ENCODE results near the gene ARID2. TPM values are rescaled to one million over a fixed set of nuclear protein-coding genes. Genes with fewer than 3 reads are reported as not detected.

ARID2 gene
- total RNA-seq, 1 experiment from 2014 or later, result 72.2 TPM

GRCh38 chr12:45688183-45688582 lies 41.3 kb upstream of the ARID2 start:
- no peak overlapping the region for H3K27ac ChIP-seq (ENCODE audit: low read depth, low read length, poor library complexity, severe bottlenecking)

DNA sequence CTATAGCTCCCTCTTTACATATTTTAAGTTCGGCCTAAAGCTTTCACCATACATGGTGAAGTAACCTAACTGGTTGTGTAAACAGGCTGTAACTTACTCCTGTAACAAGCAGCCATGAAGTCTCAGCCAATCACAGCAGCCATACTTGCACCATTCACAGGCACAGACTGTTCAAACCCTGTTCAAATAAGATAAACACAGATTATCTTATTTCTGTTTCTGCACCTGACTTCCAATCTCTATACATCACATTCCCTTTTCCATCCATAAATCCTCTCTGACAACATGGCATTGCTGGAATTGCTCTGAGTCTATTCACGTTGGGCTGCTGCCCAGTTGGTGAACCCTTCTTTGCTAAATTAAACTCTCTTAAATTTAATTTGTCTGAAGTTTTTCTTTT lies 34.5 kb upstream of the ARID2 start:
- ChIA-PET POLR2A (ENCODE audit: low non-redundant PET) (no interaction called here), CTCF (no interaction called here)
- H3K4me1 ChIP-seq (ENCODE audit: insufficient read depth, low read length, poor library complexity, severe bottlenecking), result no peaks in the 10 kb centered on the region
- TF ChIP-seq CTCF (conservative IDR thresholded peaks at IDR 0.05; ENCODE audit: low read depth, low read length), result no peak
- H3K36me3 ChIP-seq (ENCODE audit: insufficient read depth, low read length, poor library complexity, severe bottlenecking), result no peaks in the 10 kb centered on the region
- H3K27me3 ChIP-seq (replicated peaks; ENCODE audit: insufficient read depth, low read depth, low read length, poor library complexity), result no peaks in the 10 kb centered on the region
- H3K9me3 ChIP-seq (ENCODE audit: low read depth, low read length, poor library complexity, severe bottlenecking), result no peaks in the 10 kb centered on the region
- intact Hi-C loops (cut with micrococcal nuclease; ENCODE audit: unreplicated experiment), result no loop called here
- no peak overlapping the region for H3K27ac ChIP-seq (ENCODE audit: low read depth, low read length, poor library complexity, severe bottlenecking)
- BruUV-seq (replicated peaks), result no TSS peak
- no peak overlapping the region for H3K4me3 ChIP-seq (ENCODE audit: low read depth, low read length, poor library complexity, severe bottlenecking)
- DNase-seq (ENCODE audit: low spot score), result no peak

More at GRCh38 chr12:45688183-45688582, 41.3 kb upstream of the ARID2 start:
- no peaks in the 10 kb centered on the region for H3K27me3 ChIP-seq (replicated peaks; ENCODE audit: insufficient read depth, low read depth, low read length, poor library complexity)
- TF ChIP-seq EZH2 (IDR thresholded peaks at IDR 0.05; ENCODE audit: borderline replicate concordance, low read depth, low read length, poor library complexity, severe bottlenecking) (no peak), CTCF (conservative IDR thresholded peaks at IDR 0.05; ENCODE audit: low read depth, low read length) (no peak)
- ChIA-PET POLR2A (ENCODE audit: low non-redundant PET) (no interaction called here), CTCF (no interaction called here)
- no peak overlapping the region for H3K4me3 ChIP-seq (ENCODE audit: low read depth, low read length, poor library complexity, severe bottlenecking)
- intact Hi-C loops (cut with micrococcal nuclease; ENCODE audit: unreplicated experiment), result no loop called here
- H3K36me3 ChIP-seq (ENCODE audit: insufficient read depth, low read length, poor library complexity, severe bottlenecking), result no peaks in the 10 kb centered on the region
- no peaks in the 10 kb centered on the region for H3K9me3 ChIP-seq (ENCODE audit: low read depth, low read length, poor library complexity, severe bottlenecking)
- BruUV-seq (replicated peaks), result no TSS peak
- DNase-seq (ENCODE audit: low spot score), result no peak
- peaks cover 6% of the 10 kb centered on the region for H3K4me1 ChIP-seq (ENCODE audit: insufficient read depth, low read length, poor library complexity, severe bottlenecking)

- intact Hi-C loops (cut with micrococcal nuclease; ENCODE audit: unreplicated experiment), result no loop called here
- ChIA-PET POLR2A (ENCODE audit: low non-redundant PET) (no interaction called here), CTCF (no interaction called here)
- no peak overlapping the region for H3K4me3 ChIP-seq (ENCODE audit: low read depth, low read length, poor library complexity, severe bottlenecking)
- no peaks in the 10 kb centered on the region for H3K27me3 ChIP-seq (replicated peaks; ENCODE audit: insufficient read depth, low read depth, low read length, poor library complexity)
- no peaks in the 10 kb centered on the region for H3K4me1 ChIP-seq (ENCODE audit: insufficient read depth, low read length, poor library complexity, severe bottlenecking)
- H3K27ac ChIP-seq (ENCODE audit: low read depth, low read length, poor library complexity, severe bottlenecking), result no peak overlapping the region
- no TSS peak for BruUV-seq (replicated peaks)
- TF ChIP-seq EZH2 (IDR thresholded peaks at IDR 0.05; ENCODE audit: borderline replicate concordance, low read depth, low read length, poor library complexity, severe bottlenecking) (no peak), CTCF (conservative IDR thresholded peaks at IDR 0.05; ENCODE audit: low read depth, low read length) (no peak)
- H3K36me3 ChIP-seq (ENCODE audit: insufficient read depth, low read length, poor library complexity, severe bottlenecking), result no peaks in the 10 kb centered on the region
- H3K9me3 ChIP-seq (ENCODE audit: low read depth, low read length, poor library complexity, severe bottlenecking), result no peaks in the 10 kb centered on the region
- no peak for DNase-seq (ENCODE audit: low spot score)
Observed at GRCh38 chr12:45695606-45696005, 33.9 kb upstream of the ARID2 start.
